Right lobe of liver (tissue), 4 donors: ENCODE data around the gene ZNF628.

Experiments
- POLR2A ChIP-seq: fragments of 450-650 bp; IDR thresholded peaks from one replicate; pipeline ENCODE4 v1.6.1; 2017; ENCODE audit warnings: antibody characterized with exemption, mild to moderate bottlenecking
- TF ChIP-seq, protein P1 (sequence below), 4 donors: fragments of 200-600 bp in 3 of 4; fragments of 450-650 bp in 1 of 4; IDR thresholded peaks; one replicate each; pipeline versions ENCODE4 v1.5.1 to v1.8.0; 2016 to 2022; ENCODE audit warnings: antibody characterized with exemption in 4 of 4, mild to moderate bottlenecking in 2 of 4
- donor health status: DM: no; HTN: no; CAD: no.
- donor health status: DM: no; HTN: no; CAD: no.
- donor health status: DM: no; HTN: yes; CAD: no.

DNA sequence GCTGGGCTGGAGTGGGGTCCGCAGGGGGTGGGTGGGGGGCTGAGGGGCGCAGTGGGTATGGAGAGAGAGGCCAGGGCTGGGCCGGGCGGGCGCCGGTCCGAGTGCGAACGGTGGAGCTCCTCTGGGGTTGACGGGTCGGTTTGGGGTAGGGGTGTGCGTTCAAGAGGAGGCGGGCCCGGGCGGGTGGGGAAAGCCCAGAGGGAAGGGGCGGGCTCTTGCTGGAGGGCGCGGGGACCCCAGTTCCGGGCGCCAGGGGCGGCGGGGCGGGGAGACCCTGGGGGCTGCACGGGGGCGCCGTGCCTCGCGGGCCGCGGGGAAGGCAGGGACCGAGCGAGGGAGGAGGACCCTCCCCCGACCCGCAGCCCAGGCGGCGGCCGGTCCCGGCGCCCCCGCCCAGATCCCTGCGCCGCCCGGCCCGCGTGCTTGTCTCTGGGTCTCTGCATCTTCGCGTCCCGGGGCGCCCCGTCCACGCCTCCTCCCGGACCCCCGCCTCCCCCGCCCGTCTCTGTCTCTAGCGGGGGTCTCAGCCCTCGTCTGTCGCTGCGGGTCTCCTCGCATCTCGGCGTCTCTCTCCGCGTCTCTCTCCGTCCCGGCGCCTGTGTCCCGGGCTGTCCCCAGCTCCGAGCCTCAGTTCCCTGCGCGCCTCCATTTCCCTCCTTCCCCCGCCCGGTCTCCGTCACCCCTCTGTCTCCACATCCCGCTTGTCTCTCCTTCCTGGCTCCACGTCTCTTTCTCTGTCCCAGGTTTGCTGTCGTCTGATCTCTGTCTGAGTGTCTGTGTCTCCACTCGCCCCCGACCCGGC, 25.1 kb upstream of the ZNF628 start:
- TF ChIP-seq, protein P1, sequence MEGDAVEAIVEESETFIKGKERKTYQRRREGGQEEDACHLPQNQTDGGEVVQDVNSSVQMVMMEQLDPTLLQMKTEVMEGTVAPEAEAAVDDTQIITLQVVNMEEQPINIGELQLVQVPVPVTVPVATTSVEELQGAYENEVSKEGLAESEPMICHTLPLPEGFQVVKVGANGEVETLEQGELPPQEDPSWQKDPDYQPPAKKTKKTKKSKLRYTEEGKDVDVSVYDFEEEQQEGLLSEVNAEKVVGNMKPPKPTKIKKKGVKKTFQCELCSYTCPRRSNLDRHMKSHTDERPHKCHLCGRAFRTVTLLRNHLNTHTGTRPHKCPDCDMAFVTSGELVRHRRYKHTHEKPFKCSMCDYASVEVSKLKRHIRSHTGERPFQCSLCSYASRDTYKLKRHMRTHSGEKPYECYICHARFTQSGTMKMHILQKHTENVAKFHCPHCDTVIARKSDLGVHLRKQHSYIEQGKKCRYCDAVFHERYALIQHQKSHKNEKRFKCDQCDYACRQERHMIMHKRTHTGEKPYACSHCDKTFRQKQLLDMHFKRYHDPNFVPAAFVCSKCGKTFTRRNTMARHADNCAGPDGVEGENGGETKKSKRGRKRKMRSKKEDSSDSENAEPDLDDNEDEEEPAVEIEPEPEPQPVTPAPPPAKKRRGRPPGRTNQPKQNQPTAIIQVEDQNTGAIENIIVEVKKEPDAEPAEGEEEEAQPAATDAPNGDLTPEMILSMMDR (IDR thresholded peaks at IDR 0.05): no peak
- TF ChIP-seq POLR2A: no peak
